Neural cell (in vitro differentiated cells): ENCODE measurements around the gene POLR2L. TPM values are rescaled to one million over a fixed set of nuclear protein-coding genes. Genes with fewer than 3 reads are reported as not detected.

Source experiments
- H2AFZ ChIP-seq: fragments of 200-600, 300-800 bp; sonication (generic), shearing (Covaris generic); 2 replicates; pipeline ENCODE4 v1.6.0; 2014; ENCODE audit warnings: low read depth, mild to moderate bottlenecking, antibody characterized with exemption, low read length, moderate library complexity
- H3F3A ChIP-seq: fragments of 200-600 bp; shearing (Covaris generic); 2 replicates; pipeline ENCODE4 v1.6.1; 2016; ENCODE audit warnings: mild to moderate bottlenecking, moderate library complexity, mixed read lengths, antibody characterized with exemption, low read length; ENCODE audit not compliant: insufficient read depth, poor library complexity, severe bottlenecking
- H3K27ac ChIP-seq: fragments of 200-600, 300-800 bp; sonication (generic), shearing (Covaris generic); 2 replicates; pipeline ENCODE4 v1.5.1; 2014; ENCODE audit warnings: mild to moderate bottlenecking, low read length, moderate library complexity
- H3K27me3 ChIP-seq: fragments of 300-800, 200-600 bp; sonication (generic), shearing (Covaris generic); 2 replicates; pipeline ENCODE4 v1.6.0; 2014; ENCODE audit warnings: mild to moderate bottlenecking, low read depth, low read length, moderate library complexity; ENCODE audit not compliant: insufficient read depth
- H3K36me3 ChIP-seq: fragments of 300-800, 200-600 bp; sonication (generic), shearing (Covaris generic); 2 replicates; pipeline ENCODE4 v1.5.1; 2014; ENCODE audit warnings: mild to moderate bottlenecking, antibody characterized with exemption, low read length, moderate library complexity; ENCODE audit not compliant: insufficient read depth
- H3K4me2 ChIP-seq: fragments of 300-800, 200-600 bp; sonication (generic), shearing (Covaris generic); 2 replicates; pipeline ENCODE4 v1.6.0; 2014; ENCODE audit warnings: mild to moderate bottlenecking, low read length
- H3K4me3 ChIP-seq: fragments of 300-800, 200-600 bp; sonication (generic), shearing (Covaris generic); 2 replicates; pipeline ENCODE4 v1.5.1; 2014; ENCODE audit warnings: mild to moderate bottlenecking, low read length, moderate library complexity
- H3K79me2 ChIP-seq: fragments of 200-600 bp; shearing (Covaris generic); replicated peaks from 2 replicates; pipeline ENCODE4 v1.6.0; 2014; ENCODE audit warnings: mild to moderate bottlenecking, low read length, moderate library complexity; ENCODE audit not compliant: insufficient read depth
- H3K9ac ChIP-seq: fragments of 300-800, 200-600 bp; sonication (generic), shearing (Covaris generic); 2 replicates; pipeline ENCODE4 v1.6.1; 2016; ENCODE audit warnings: mild to moderate bottlenecking, low read length, mixed read lengths
- H3K9me2 ChIP-seq: fragments of 200-600 bp; shearing (Covaris generic); 2 replicates; pipeline ENCODE4 v1.6.1; 2016; ENCODE audit warnings: mild to moderate bottlenecking, low read length, mixed read lengths; ENCODE audit not compliant: insufficient read depth
- H3K9me3 ChIP-seq: fragments of 200-600, 300-800 bp; sonication (generic), shearing (Covaris generic); 2 replicates; pipeline ENCODE4 v1.6.1; 2016; ENCODE audit warnings: mild to moderate bottlenecking, mixed run types, low read length, moderate library complexity, mixed read lengths
- H4K20me1 ChIP-seq: fragments of 200-600 bp; shearing (Covaris generic); 2 replicates; pipeline ENCODE4 v1.6.1; 2016; ENCODE audit warnings: mild to moderate bottlenecking, mixed run types; ENCODE audit not compliant: insufficient read depth
- CTCF ChIP-seq: fragments of 450-650 bp; IDR thresholded peaks from 2 replicates; pipeline ENCODE4 v1.5.1; 2014; ENCODE audit warnings: antibody characterized with exemption, mild to moderate bottlenecking, moderate library complexity; ENCODE audit not compliant: poor library complexity, severe bottlenecking
- EP300 ChIP-seq: fragments of 450-650 bp; conservative IDR thresholded peaks from 2 replicates; pipeline ENCODE4 v1.6.1; 2014; ENCODE audit warnings: antibody characterized with exemption, mild to moderate bottlenecking, moderate library complexity; ENCODE audit not compliant: poor library complexity, severe bottlenecking
- EZH2 ChIP-seq: fragments of 200-600, 300-800 bp; shearing (Covaris generic), sonication (generic); IDR thresholded peaks from 2 replicates; pipeline ENCODE4 v1.6.1; 2014; ENCODE audit warnings: antibody characterized with exemption, low read length, borderline replicate concordance, mild to moderate bottlenecking; ENCODE audit not compliant: insufficient read depth, poor library complexity, severe bottlenecking
- MXI1 ChIP-seq: fragments of 450-650 bp; conservative IDR thresholded peaks from 2 replicates; pipeline ENCODE4 v1.6.1; 2014; ENCODE audit warnings: antibody characterized with exemption, mild to moderate bottlenecking; ENCODE audit not compliant: poor library complexity, severe bottlenecking
- POLR2AphosphoS5 ChIP-seq: IDR thresholded peaks from 2 replicates; pipeline ENCODE4 v1.6.1; 2012
- RAD21 ChIP-seq: fragments of 450-650 bp; conservative IDR thresholded peaks from 2 replicates; pipeline ENCODE4 v1.6.1; 2014; ENCODE audit warnings: antibody characterized with exemption, mild to moderate bottlenecking, moderate library complexity
- REST ChIP-seq: IDR thresholded peaks from 2 replicates; pipeline ENCODE4 v1.6.1; 2012; ENCODE audit warnings: borderline replicate concordance
- SMC3 ChIP-seq: fragments of 450-650 bp; conservative IDR thresholded peaks from 2 replicates; pipeline ENCODE4 v1.6.1; 2014; ENCODE audit warnings: antibody characterized with exemption, mild to moderate bottlenecking, moderate library complexity; ENCODE audit not compliant: poor library complexity
- TAF1 ChIP-seq: IDR thresholded peaks from 2 replicates; pipeline ENCODE4 v1.6.1; 2012; ENCODE audit warnings: low read depth
- polyA plus RNA-seq: library from polyadenylated mRNA; depleted of rRNA; stranded (reverse); fragments of >200 nt; gene quantifications from 2 replicates; pipeline ENCODE4 v1.2.3, GENCODE V29; 2014

Gene POLR2L
- polyA plus RNA-seq, 1 donor from 2014 or later = 62.3 TPM

GRCh38 chr11:864898-865297, 22.6 kb upstream of the POLR2L start:
- Histone ChIP-seq H4K20me1 (no peaks in the 10 kb centered on the region), H3K79me2 (no peaks in the 10 kb centered on the region), H3K4me2 (no peak overlapping the region), H3K9me2 (no peaks in the 10 kb centered on the region), H3K27me3 (no peaks in the 10 kb centered on the region), H3K36me3 (no peaks in the 10 kb centered on the region), H3K9ac (no peak overlapping the region), H2AFZ (no peak overlapping the region), H3F3A (no peaks in the 10 kb centered on the region), H3K9me3 (no peaks in the 10 kb centered on the region), H3K27ac (no peak overlapping the region), H3K4me3 (no peak overlapping the region)
- TF ChIP-seq REST (no peak), CTCF (no peak), SMC3 (no peak), MXI1 (no peak), EP300 (no peak), TAF1 (no peak), POLR2AphosphoS5 (no peak), RAD21 (no peak), EZH2 (no peak)

GRCh38 chr11:863910-864827, 21.8 kb upstream of the POLR2L start:
- Histone ChIP-seq H3K27ac (no peak overlapping the region), H3K9me2 (no peaks in the 10 kb centered on the region), H2AFZ (no peak overlapping the region), H4K20me1 (no peaks in the 10 kb centered on the region), H3K9ac (no peak overlapping the region), H3K36me3 (no peaks in the 10 kb centered on the region), H3K79me2 (no peaks in the 10 kb centered on the region), H3K9me3 (no peaks in the 10 kb centered on the region), H3K4me2 (no peak overlapping the region), H3K27me3 (no peaks in the 10 kb centered on the region), H3K4me3 (no peak overlapping the region), H3F3A (no peaks in the 10 kb centered on the region)
- TF ChIP-seq SMC3 (no peak), RAD21 (no peak), POLR2AphosphoS5 (no peak), CTCF (no peak), TAF1 (no peak), MXI1 (no peak), EZH2 (no peak), EP300 (no peak), REST (no peak)
